Measurements from ENCODE around the gene SHOC1. TPM values are rescaled to one million over a fixed set of nuclear protein-coding genes. Genes with fewer than 3 reads are reported as not detected.
A peak's percentile ranks its signal among the peaks of the same experiment; 100 is the strongest.

SHOC1 gene
- total and polyA plus RNA-seq, 4 experiments from 2014 or later, result 0.13 TPM; not detected in 3

GRCh38 chr9:111805830-111806241 lies 11.1 kb upstream of the SHOC1 start:
- Mint-ChIP-seq H3K9me3 (no peaks in the 10 kb centered on the region), H3K4me3 (no peak overlapping the region), H3K4me1 (peaks cover 11 to 22% (median 16%) of the 10 kb centered on the region in 4 donors), H3K36me3 (no peaks in the 10 kb centered on the region), H3K27me3 (peaks cover 0 to 2% of the 10 kb centered on the region in 2 donors), H3K27ac (no peak overlapping the region)
- H3K27me3 ChIP-seq (ENCODE audit: insufficient read depth, low read length), result no peaks in the 10 kb centered on the region
- H3K9me3 ChIP-seq (ENCODE audit: control insufficient read depth in 1 of 2, low read length in 2 of 2), result no peaks in the 10 kb centered on the region
- DNase-seq, result no peak
- CTCF ChIA-PET (ENCODE audit: partially characterized antibody), result interaction anchor here (1.2 to 1.4 kb wide), 3 partner anchors 12 to 269 kb away, joined by 3 to 5 read pairs (median 4); no protein-coding TSS in a partner anchor
- H3K36me3 ChIP-seq (ENCODE audit: insufficient read depth, low read length), result no peaks in the 10 kb centered on the region
- H3K4me3 ChIP-seq (ENCODE audit: low read length in 2 of 2), result no peak overlapping the region
- POLR2A ChIA-PET (ENCODE audit: partially characterized antibody), result no interaction called here
- intact Hi-C loops (cut with micrococcal nuclease), result no loop called here
- no peak overlapping the region for H3K27ac ChIP-seq (ENCODE audit: low read depth, low read length)
- no peaks in the 10 kb centered on the region for H3K4me1 ChIP-seq (ENCODE audit: insufficient read depth, low read length)

- no peak for DNase-seq
- POLR2A ChIA-PET (ENCODE audit: partially characterized antibody), result no interaction called here
- H3K27ac Mint-ChIP-seq, result no peak overlapping the region
- H3K27me3 Mint-ChIP-seq, result peaks cover 0 to 2% of the 10 kb centered on the region in 2 donors
- intact Hi-C loops (cut with micrococcal nuclease), result no loop called here
- no peaks in the 10 kb centered on the region for H3K36me3 ChIP-seq (ENCODE audit: insufficient read depth, low read length)
- no peaks in the 10 kb centered on the region for H3K36me3 Mint-ChIP-seq
- H3K4me1 Mint-ChIP-seq, result peaks cover 12 to 28% (median 17%) of the 10 kb centered on the region in 4 donors
- CTCF ChIA-PET (ENCODE audit: partially characterized antibody), result interaction anchor here (1.2 to 1.4 kb wide), 2 partner anchors 35 to 270 kb away, joined by 3 to 5 read pairs; no protein-coding TSS in a partner anchor
- H3K27me3 ChIP-seq (ENCODE audit: insufficient read depth, low read length), result no peaks in the 10 kb centered on the region
- H3K4me1 ChIP-seq (ENCODE audit: insufficient read depth, low read length), result no peaks in the 10 kb centered on the region
- no peak overlapping the region for H3K4me3 Mint-ChIP-seq
- H3K9me3 Mint-ChIP-seq, result no peaks in the 10 kb centered on the region
- H3K4me3 ChIP-seq (ENCODE audit: low read length in 2 of 2), result no peak overlapping the region
- H3K27ac ChIP-seq (ENCODE audit: low read depth, low read length), result no peak overlapping the region
- H3K9me3 ChIP-seq (ENCODE audit: control insufficient read depth in 1 of 2, low read length in 2 of 2), result no peaks in the 10 kb centered on the region
Measured at GRCh38 chr9:111805262-111805661, 10.5 kb upstream of the SHOC1 start.

- Mint-ChIP-seq H3K36me3 (no peaks in the 10 kb centered on the region), H3K9me3 (no peaks in the 10 kb centered on the region), H3K4me1 (peaks cover 12 to 32% (median 18%) of the 10 kb centered on the region in 4 donors), H3K4me3 (no peak overlapping the region), H3K27ac (peak overlapping the region in 1 of 7 donors; percentile 61), H3K27me3 (peaks cover 0 to 2% of the 10 kb centered on the region in 2 donors)
- ChIA-PET POLR2A (ENCODE audit: partially characterized antibody) (no interaction called here), CTCF (ENCODE audit: partially characterized antibody) (no interaction called here)
- no peak for DNase-seq
- no peak overlapping the region for H3K27ac ChIP-seq (ENCODE audit: low read depth, low read length)
- H3K9me3 ChIP-seq (ENCODE audit: control insufficient read depth in 1 of 2, low read length in 2 of 2), result no peaks in the 10 kb centered on the region
- no peaks in the 10 kb centered on the region for H3K36me3 ChIP-seq (ENCODE audit: insufficient read depth, low read length)
- H3K4me1 ChIP-seq (ENCODE audit: insufficient read depth, low read length), result peaks cover 3% of the 10 kb centered on the region
- intact Hi-C loops (cut with micrococcal nuclease), result no loop called here
- H3K27me3 ChIP-seq (ENCODE audit: insufficient read depth, low read length), result no peaks in the 10 kb centered on the region
- H3K4me3 ChIP-seq (ENCODE audit: low read length in 2 of 2), result no peak overlapping the region
Measured at GRCh38 chr9:111804636-111805035, 9.9 kb upstream of the SHOC1 start.

DNA sequence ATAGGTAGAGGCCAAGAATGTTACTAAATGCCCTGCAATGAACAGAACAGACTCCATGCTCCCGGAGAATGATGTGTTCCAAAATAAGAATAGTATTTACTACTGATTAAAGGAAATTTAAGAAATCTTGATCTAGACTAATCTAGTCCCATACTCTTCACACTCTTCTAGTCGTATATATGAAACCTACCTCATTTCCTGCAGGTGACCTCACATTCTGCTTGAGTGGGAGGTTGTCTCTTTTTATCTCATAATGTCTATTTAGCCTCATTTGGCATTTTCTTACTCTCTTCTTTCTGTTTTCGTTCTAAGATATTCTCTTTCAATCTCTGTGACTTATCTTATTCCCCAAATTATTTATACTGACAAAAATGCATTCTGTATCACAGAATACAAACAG lies 9.2 kb upstream of the SHOC1 start:
- H3K4me1 Mint-ChIP-seq, result peaks cover 12 to 32% (median 18%) of the 10 kb centered on the region in 4 donors
- H3K4me3 ChIP-seq (ENCODE audit: low read length in 2 of 2), result no peak overlapping the region
- H3K36me3 Mint-ChIP-seq, result no peaks in the 10 kb centered on the region
- no peaks in the 10 kb centered on the region for H3K9me3 ChIP-seq (ENCODE audit: control insufficient read depth in 1 of 2, low read length in 2 of 2)
- H3K9me3 Mint-ChIP-seq, result no peaks in the 10 kb centered on the region
- peak overlapping the region in 1 of 7 donors; percentile 18 for H3K27ac Mint-ChIP-seq
- CTCF ChIA-PET (ENCODE audit: partially characterized antibody), result no interaction called here
- no peak overlapping the region for H3K27ac ChIP-seq (ENCODE audit: low read depth, low read length)
- H3K4me1 ChIP-seq (ENCODE audit: insufficient read depth, low read length), result peaks cover 3% of the 10 kb centered on the region
- H3K4me3 Mint-ChIP-seq, result no peak overlapping the region
- POLR2A ChIA-PET (ENCODE audit: partially characterized antibody), result no interaction called here
- H3K36me3 ChIP-seq (ENCODE audit: insufficient read depth, low read length), result no peaks in the 10 kb centered on the region
- intact Hi-C loops (cut with micrococcal nuclease), result no loop called here
- no peaks in the 10 kb centered on the region for H3K27me3 ChIP-seq (ENCODE audit: insufficient read depth, low read length)
- H3K27me3 Mint-ChIP-seq, result peaks cover 0 to 2% of the 10 kb centered on the region in 2 donors
- no peak for DNase-seq

GRCh38 chr9:111799915-111800526 lies 5.3 kb upstream of the SHOC1 start:
- Histone ChIP-seq H3K36me3 (ENCODE audit: insufficient read depth, low read length) (no peaks in the 10 kb centered on the region), H3K27ac (ENCODE audit: low read depth, low read length) (no peak overlapping the region), H3K9me3 (ENCODE audit: control insufficient read depth in 1 of 2, low read length in 2 of 2) (no peaks in the 10 kb centered on the region), H3K4me3 (ENCODE audit: low read length in 2 of 2) (no peak overlapping the region), H3K4me1 (ENCODE audit: insufficient read depth, low read length) (peaks cover 3% of the 10 kb centered on the region), H3K27me3 (ENCODE audit: insufficient read depth, low read length) (no peaks in the 10 kb centered on the region)
- H3K27ac Mint-ChIP-seq, result no peak overlapping the region
- H3K36me3 Mint-ChIP-seq, result no peaks in the 10 kb centered on the region
- H3K4me3 Mint-ChIP-seq, result peak overlapping the region in 1 of 8 donors; percentile 39
- CTCF ChIA-PET (ENCODE audit: partially characterized antibody), result interaction anchor here (1.0 kb wide), 1 partner anchor 288 kb away, joined by 3 read pairs; no protein-coding TSS in a partner anchor
- H3K27me3 Mint-ChIP-seq, result no peaks in the 10 kb centered on the region
- peaks cover 12 to 32% (median 18%) of the 10 kb centered on the region in 4 donors for H3K4me1 Mint-ChIP-seq
- POLR2A ChIA-PET (ENCODE audit: partially characterized antibody), result no interaction called here
- no peaks in the 10 kb centered on the region for H3K9me3 Mint-ChIP-seq
- no peak for DNase-seq
- intact Hi-C loops (cut with micrococcal nuclease), result no loop called here

DNA sequence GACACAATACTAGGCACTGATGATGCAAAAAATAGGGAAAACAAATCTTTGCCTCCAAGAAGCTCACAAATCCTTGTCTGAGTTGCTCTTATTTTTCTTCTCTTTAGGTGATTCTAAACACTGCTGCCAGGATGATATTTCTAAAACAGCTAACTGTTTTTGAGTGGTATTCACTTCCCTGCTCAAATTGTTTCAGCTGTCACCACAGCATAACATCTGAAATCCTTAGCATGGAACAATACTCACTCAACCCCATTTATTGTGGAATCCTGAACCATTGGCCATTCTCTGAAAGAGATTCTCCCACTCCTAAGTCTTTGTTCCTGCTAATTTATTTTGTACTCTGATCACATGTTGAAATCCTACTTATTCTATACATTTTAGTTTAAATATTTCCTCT lies 4.8 kb upstream of the SHOC1 start:
- no peaks in the 10 kb centered on the region for H3K27me3 ChIP-seq (ENCODE audit: insufficient read depth, low read length)
- intact Hi-C loops (cut with micrococcal nuclease), result no loop called here
- DNase-seq, result no peak
- no peaks in the 10 kb centered on the region for H3K9me3 ChIP-seq (ENCODE audit: control insufficient read depth in 1 of 2, low read length in 2 of 2)
- no peaks in the 10 kb centered on the region for H3K36me3 ChIP-seq (ENCODE audit: insufficient read depth, low read length)
- peaks cover 3% of the 10 kb centered on the region for H3K4me1 ChIP-seq (ENCODE audit: insufficient read depth, low read length)
- Mint-ChIP-seq H3K27ac (no peak overlapping the region), H3K9me3 (no peaks in the 10 kb centered on the region), H3K27me3 (peaks cover 0 to 1% of the 10 kb centered on the region in 2 donors), H3K4me3 (no peak overlapping the region), H3K4me1 (peaks cover 12 to 31% (median 18%) of the 10 kb centered on the region in 4 donors), H3K36me3 (no peaks in the 10 kb centered on the region)
- H3K4me3 ChIP-seq (ENCODE audit: low read length in 2 of 2), result no peak overlapping the region
- POLR2A ChIA-PET (ENCODE audit: partially characterized antibody), result no interaction called here
- CTCF ChIA-PET (ENCODE audit: partially characterized antibody), result interaction anchor here (1.0 kb wide), 1 partner anchor 289 kb away, joined by 3 read pairs; no protein-coding TSS in a partner anchor
- H3K27ac ChIP-seq (ENCODE audit: low read depth, low read length), result no peak overlapping the region

- no peak for DNase-seq
- intact Hi-C loops (cut with micrococcal nuclease), result no loop called here
- Histone ChIP-seq H3K4me1 (ENCODE audit: insufficient read depth, low read length) (peaks cover 3% of the 10 kb centered on the region), H3K9me3 (ENCODE audit: control insufficient read depth in 1 of 2, low read length in 2 of 2) (no peaks in the 10 kb centered on the region), H3K27ac (ENCODE audit: low read depth, low read length) (no peak overlapping the region), H3K36me3 (ENCODE audit: insufficient read depth, low read length) (no peaks in the 10 kb centered on the region), H3K27me3 (ENCODE audit: insufficient read depth, low read length) (no peaks in the 10 kb centered on the region), H3K4me3 (ENCODE audit: low read length in 2 of 2) (no peak overlapping the region)
- no peaks in the 10 kb centered on the region for H3K36me3 Mint-ChIP-seq
- H3K4me3 Mint-ChIP-seq, result no peak overlapping the region
- POLR2A ChIA-PET (ENCODE audit: partially characterized antibody), result no interaction called here
- peaks cover 0 to 1% of the 10 kb centered on the region in 2 donors for H3K27me3 Mint-ChIP-seq
- peaks cover 5 to 24% (median 11%) of the 10 kb centered on the region in 4 donors for H3K4me1 Mint-ChIP-seq
- H3K27ac Mint-ChIP-seq, result no peak overlapping the region
- no peaks in the 10 kb centered on the region for H3K9me3 Mint-ChIP-seq
- CTCF ChIA-PET (ENCODE audit: partially characterized antibody), result no interaction called here
Measured at GRCh38 chr9:111798786-111799185, 4.0 kb upstream of the SHOC1 start.

Data from CD4-positive, alpha-beta memory T cell (primary cell).